GM12865 (cell line): ENCODE data around the gene RAB35.

ENCODE experiments used
- DNase-seq: peaks from one replicate; pipeline ENCODE4 v3.0.0; 2010; ENCODE audit warnings: low read depth
- H3K4me3 ChIP-seq: 2 replicates; pipeline ENCODE4 v1.5.1; 2011; ENCODE audit warnings: mild to moderate bottlenecking, low read depth, low read length, control low read depth
- CTCF ChIP-seq: IDR thresholded peaks from 2 replicates; pipeline ENCODE4 v1.5.1; 2011; ENCODE audit warnings: low read length, control low read depth, low read depth, inconsistent platforms; ENCODE audit not compliant: insufficient read depth; ENCODE audit errors: missing control alignments

Gene RAB35

GRCh38 chr12:120116441-120116791 lies at the start of gene RAB35:
RAB35 (minus strand) TSS chr12:120116753; CDS start chr12:120116650, 103 bp downstream.
- no peak for DNase-seq

DNA sequence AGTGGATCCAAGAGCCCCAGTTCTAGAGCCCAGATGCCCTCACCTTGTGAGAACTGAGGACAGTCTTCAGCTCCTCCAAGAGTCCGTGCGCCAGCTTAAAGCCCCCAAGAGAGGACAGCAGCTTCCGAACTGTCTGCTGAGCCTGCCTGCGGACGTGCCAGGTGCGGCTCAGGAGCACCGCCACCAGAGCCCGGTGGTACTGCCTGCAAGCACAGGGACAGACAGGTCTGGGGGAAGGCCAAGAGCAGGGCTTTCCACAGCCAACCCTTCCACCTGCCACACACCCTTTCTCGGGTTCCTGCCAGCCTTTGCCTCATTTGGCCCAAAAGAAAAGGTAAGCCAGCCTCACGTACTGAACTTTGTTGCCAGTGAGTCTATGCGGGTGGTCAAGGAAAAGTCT lies 47.7 kb upstream of the RAB35 start:
- DNase-seq, result no peak
- TF ChIP-seq CTCF, result no peak
- H3K4me3 ChIP-seq, result no peak overlapping the region

More at GRCh38 chr12:120116441-120116791, at the start of gene RAB35:
- TF ChIP-seq CTCF, result no peak
- peak within 1 kb of the TSS; percentile 95 for H3K4me3 ChIP-seq

- TF ChIP-seq CTCF, result no peak
- no peak overlapping the region for H3K4me3 ChIP-seq
- DNase-seq, result no peak
Measured at GRCh38 chr12:120162763-120163162, 46.2 kb upstream of the RAB35 start.

GRCh38 chr12:120161852-120162251 lies 45.3 kb upstream of the RAB35 start:
- no peak for TF ChIP-seq CTCF
- H3K4me3 ChIP-seq, result no peak overlapping the region
- no peak for DNase-seq

GRCh38 chr12:120159509-120160237 lies 43.1 kb upstream of the RAB35 start:
- DNase-seq, result no peak
- no peak for TF ChIP-seq CTCF
- H3K4me3 ChIP-seq, result no peak overlapping the region

GRCh38 chr12:120158351-120158750 lies 41.8 kb upstream of the RAB35 start:
- DNase-seq, result no peak
- TF ChIP-seq CTCF, result no peak
- H3K4me3 ChIP-seq, result no peak overlapping the region

DNA sequence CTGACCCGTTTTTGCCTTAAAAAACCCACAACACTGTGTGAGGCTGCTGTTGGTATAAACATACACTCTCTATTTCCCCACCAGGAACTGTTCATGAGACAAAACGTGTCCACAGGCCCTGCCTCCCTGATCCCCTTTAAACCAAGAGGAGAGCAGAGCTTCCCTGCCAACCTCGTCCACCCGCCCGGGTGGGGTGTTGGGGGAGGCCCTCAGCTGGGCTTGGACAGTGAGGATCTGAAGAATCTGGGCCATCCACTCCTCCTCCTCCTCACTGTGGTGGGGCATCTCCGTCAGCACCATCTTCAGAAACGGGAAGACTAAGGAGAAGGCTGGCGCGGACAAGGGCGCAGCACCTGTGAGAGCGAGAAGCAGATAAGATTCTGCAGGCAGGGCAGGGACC lies 41.1 kb upstream of the RAB35 start:
- no peak overlapping the region for H3K4me3 ChIP-seq
- DNase-seq, result no peak
- TF ChIP-seq CTCF, result no peak
